HepG2 (cell line): ENCODE data around the gene NAV2. TPM values are rescaled to one million over a fixed set of nuclear protein-coding genes. Genes with fewer than 3 reads are reported as not detected.

Experiments used
- ATAC-seq: fragments of 200-7000 bp; cut with Tn5 transposase; 3 replicates; pipeline ENCODE4 v1.9.1; 2020; ENCODE audit warnings: mild to moderate bottlenecking, moderate library complexity
- BruUV-seq: library from RNA; stranded (reverse); fragments of 400-500 nt; replicated peaks from 2 replicates; lab custom pipeline; 2021; lab: Mats Ljungman, UMichigan
- CTCF ChIA-PET: fragments of 300-600 bp; formaldehyde crosslinking; extraction: SDS; loops from one replicate; lab custom pipeline; 2021; ENCODE audit warnings: low total read pairs, inconsistent platforms, low intra/inter-chr PET ratio; lab: Yijun Ruan, JAX
- POLR2A ChIA-PET: fragments of 350-600 bp; sonication (Branson Sonifier 250); formaldehyde crosslinking; loops from one replicate; lab custom pipeline; 2020; ENCODE audit warnings: antibody characterized with exemption, inconsistent platforms; lab: Yijun Ruan, JAX
- DNase-seq: peaks from one replicate; pipeline ENCODE4 v3.0.0-alpha.2; 2015; ENCODE audit warnings: low spot score
- FAIRE-seq: peaks from 3 replicates; lab custom pipeline; 2011; peaks lifted over from hg19 to GRCh38; lab: Jason Lieb, UNC
- H2AFZ ChIP-seq: one replicate; pipeline ENCODE4 v1.6.1; 2011; ENCODE audit warnings: low read length, inconsistent platforms
- H3K27ac ChIP-seq: fragments of 300-600 bp; 3 replicates; pipeline ENCODE4 v1.8.0; 2011; ENCODE audit warnings: mixed run types, mild to moderate bottlenecking, mixed read lengths, low read length, inconsistent platforms; ENCODE audit not compliant: insufficient read depth; ENCODE audit errors: extremely low read length
- H3K27me3 ChIP-seq, 2 experiments: fragments of 200-600 bp in 1 of 2; 2 replicates in 1 of 2; 3 replicates in 1 of 2; pipeline versions ENCODE4 v1.6.0 to v1.8.0; 2011; ENCODE audit warnings: low read length in 2 of 2, mild to moderate bottlenecking in 2 of 2, moderate library complexity in 2 of 2, inconsistent platforms in 1 of 2; ENCODE audit not compliant: insufficient read depth in 2 of 2, control insufficient read depth in 1 of 2
- H3K36me3 ChIP-seq, 2 experiments: fragments of 200-600 bp in 1 of 2; replicated peaks in 1 of 2; 2 replicates in 1 of 2; 3 replicates in 1 of 2; pipeline versions ENCODE4 v1.5.1 to v1.8.0; 2011; ENCODE audit warnings: low read length in 2 of 2, inconsistent platforms in 1 of 2; ENCODE audit not compliant: insufficient read depth in 2 of 2, control insufficient read depth in 1 of 2
- H3K4me1 ChIP-seq: 2 replicates; pipeline ENCODE4 v1.5.1; 2012; ENCODE audit warnings: low read length, inconsistent platforms; ENCODE audit not compliant: insufficient read depth
- H3K4me2 ChIP-seq: 2 replicates; pipeline ENCODE4 v1.6.0; 2011; ENCODE audit warnings: low read depth, low read length, inconsistent platforms
- H3K4me3 ChIP-seq, 3 experiments: fragments of 200-600 bp in 1 of 3; sonication (generic), shearing (Covaris generic) in 1 of 3; replicated peaks in 1 of 3; 2 replicates each; pipeline ENCODE4 v1.5.1; 2011 to 2016; ENCODE audit warnings: low read length in 3 of 3, inconsistent platforms in 2 of 3, low read depth in 2 of 3, mild to moderate bottlenecking in 2 of 3, control low read depth in 1 of 3, mixed read lengths in 1 of 3; ENCODE audit not compliant: insufficient read depth in 1 of 3
- H3K79me2 ChIP-seq: one replicate; pipeline ENCODE4 v1.6.1; 2011; ENCODE audit warnings: low read length, inconsistent platforms; ENCODE audit not compliant: insufficient read depth
- H3K9ac ChIP-seq: 2 replicates; pipeline ENCODE4 v1.6.0; 2011; ENCODE audit warnings: mild to moderate bottlenecking, low read depth, low read length, inconsistent platforms; ENCODE audit not compliant: insufficient read depth
- H3K9me3 ChIP-seq: 2 replicates; pipeline ENCODE4 v1.5.1; 2012; ENCODE audit warnings: mild to moderate bottlenecking, low read length
- H4K20me1 ChIP-seq: 2 replicates; pipeline ENCODE4 v1.6.0; 2011; ENCODE audit warnings: inconsistent platforms, mild to moderate bottlenecking, low read length, moderate library complexity; ENCODE audit not compliant: insufficient read depth
- CBFB ChIP-seq: sonication (generic); formaldehyde crosslinking; IDR thresholded peaks from 2 replicates; pipeline ENCODE4 v1.4.0; 2020; ENCODE audit warnings: missing genetic modification reagents
- CCAR2 ChIP-seq: fragments of 200-400 bp; formaldehyde crosslinking; optimal IDR thresholded peaks from 2 replicates; pipeline ENCODE3; 2018; ENCODE audit warnings: low read depth, mild to moderate bottlenecking, low read length, moderate library complexity
- MEF2D ChIP-seq: sonication (generic); formaldehyde crosslinking; IDR thresholded peaks from 2 replicates; pipeline ENCODE4 v1.5.1; 2020; ENCODE audit warnings: mild to moderate bottlenecking, missing genetic modification reagents
- SMYD3 ChIP-seq: sonication (generic); formaldehyde crosslinking; IDR thresholded peaks from 2 replicates; pipeline ENCODE4 v1.8.1; 2023; ENCODE audit warnings: mild to moderate bottlenecking, missing genetic modification reagents
- SOX6 ChIP-seq, 2 experiments: fragments of 450-650 bp in 1 of 2; sonication (generic) in 1 of 2; formaldehyde crosslinking in 1 of 2; IDR thresholded peaks; 2 replicates each; pipeline versions ENCODE4 v1.4.0 to v1.6.1; 2017 to 2020; ENCODE audit warnings: antibody characterized with exemption in 1 of 2, mild to moderate bottlenecking in 1 of 2, missing genetic modification reagents in 1 of 2
- ZNF317 ChIP-seq: sonication (generic); formaldehyde crosslinking; IDR thresholded peaks from 2 replicates; pipeline ENCODE4 v1.5.0; 2020; ENCODE audit warnings: mild to moderate bottlenecking, missing genetic modification reagents
- ZNF383 ChIP-seq: sonication (generic); formaldehyde crosslinking; IDR thresholded peaks from 2 replicates; pipeline ENCODE4 v1.4.0; 2020; ENCODE audit warnings: missing genetic modification reagents, mild to moderate bottlenecking, borderline replicate concordance
- WGBS: methylation state at CpG from one replicate; pipeline ENCODE4 v1.1.6; 2017; ENCODE audit warnings: low lambda C conversion rate; 5-methylcytosine and 5-hydroxymethylcytosine counted together
- in situ Hi-C: cut with HindIII; loops from 2 replicates; pipeline ENCODE4 v1.10.0; 2017; ENCODE audit warnings: low pct_unique_long_range_greater_than_20kb; ENCODE audit not compliant: extremely low pct_ligation_motif_present
- intact Hi-C: fragments of 100-400 bp; cut with micrococcal nuclease; formaldehyde crosslinking; loops from one replicate; pipeline ENCODE4 v1.10.0; 2022; ENCODE audit not compliant: unreplicated experiment
- polyA plus RNA-seq, 8 experiments: library from polyadenylated mRNA; depleted of rRNA in 3 of 8; stranded (reverse) in 7 of 8; unstranded in 1 of 8; fragments of >200 nt; fragmentation: Illumina TruSeq in 4 of 8; extraction: Trizol in 4 of 8; gene quantifications; 2 replicates each; pipeline versions ENCODE4 v1.2.1 to v1.2.3, GENCODE V29; 2011 to 2016; ENCODE audit warnings: low read depth in 4 of 8, missing spikeins in 1 of 8, mixed read lengths in 1 of 8; ENCODE audit not compliant: insufficient read depth in 1 of 8
- total RNA-seq, 5 experiments: library from RNA; depleted of rRNA; stranded (reverse); fragments of >200 nt; fragmentation: Illumina TruSeq; extraction: Trizol; gene quantifications; 2 replicates each; pipeline ENCODE4 v1.2.3, GENCODE V29; 2016; ENCODE audit warnings: low read depth in 1 of 5
- TF ChIP-seq, protein P1 (sequence below): sonication (generic); formaldehyde crosslinking; IDR thresholded peaks from 2 replicates; pipeline ENCODE4 v1.8.0; 2023; ENCODE audit warnings: mild to moderate bottlenecking, missing genetic modification reagents
- TF ChIP-seq, protein P2 (sequence below): sonication (generic); formaldehyde crosslinking; IDR thresholded peaks from 2 replicates; pipeline ENCODE4 v1.5.1; 2020; ENCODE audit warnings: mild to moderate bottlenecking, missing genetic modification reagents
- TF ChIP-seq, protein P3 (sequence below): sonication (generic); formaldehyde crosslinking; conservative IDR thresholded peaks from 2 replicates; pipeline ENCODE4 v1.8.0; 2022; ENCODE audit warnings: low read depth, missing genetic modification reagents

NAV2 gene
- total and polyA plus RNA-seq, 2 of the 13 experiments (the other 11 are each of a cell fraction or from before 2014, with no cell fraction given): 9.3 to 34.6 TPM

DNA sequence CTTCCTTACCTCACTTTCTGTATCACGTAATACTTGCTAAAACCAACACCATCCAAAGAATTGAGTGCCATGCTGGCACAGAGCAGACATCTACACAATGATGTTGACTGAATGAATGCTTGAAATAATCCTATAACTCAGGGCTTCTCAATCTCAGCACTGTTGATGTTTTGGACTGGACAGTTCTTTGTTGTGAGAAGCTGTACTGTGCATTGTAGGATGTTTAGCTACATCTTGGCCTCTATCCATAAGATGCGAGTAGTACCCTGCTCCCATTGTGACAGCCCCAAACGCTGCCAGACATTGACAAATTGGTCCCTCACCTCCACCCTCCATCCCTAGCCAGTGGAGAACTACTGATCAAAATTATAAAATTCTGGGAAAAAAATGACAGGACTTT lies 153.4 kb downstream of the NAV2 start:
- Histone ChIP-seq H3K27ac (no peak overlapping the region), H2AFZ (no peak overlapping the region), H3K4me2 (no peak overlapping the region), H4K20me1 (no peaks in the 10 kb centered on the region), H3K9me3 (no peaks in the 10 kb centered on the region), H3K36me3 (no peaks in the 10 kb centered on the region), H3K27me3 (peaks cover 0 to 10% of the 10 kb centered on the region in 2 experiments; a peak in 2 of 5 replicates), H3K9ac (no peak overlapping the region), H3K4me1 (peaks cover 10% of the 10 kb centered on the region)
- intact Hi-C loops (no loop called here), in situ Hi-C loops (no loop called here)
- DNase-seq: no peak
- FAIRE-seq: no peak
- POLR2A ChIA-PET: no interaction called here
- ATAC-seq: no peak
- WGBS: 26% methylated on average over 3 of the region's 3 CpGs
- CTCF ChIA-PET: no interaction called here
- no TSS peak for BruUV-seq
- no peak for TF ChIP-seq ZNF317 (CRISPR knock-in tag)
- no peak for TF ChIP-seq SOX6 (IDR thresholded peaks at IDR 0.05)
- TF ChIP-seq SOX6 (CRISPR knock-in tag; IDR thresholded peaks at IDR 0.05): no peak
- no peak for TF ChIP-seq CCAR2
- TF ChIP-seq CBFB (CRISPR knock-in tag): no peak
- TF ChIP-seq, protein P1, sequence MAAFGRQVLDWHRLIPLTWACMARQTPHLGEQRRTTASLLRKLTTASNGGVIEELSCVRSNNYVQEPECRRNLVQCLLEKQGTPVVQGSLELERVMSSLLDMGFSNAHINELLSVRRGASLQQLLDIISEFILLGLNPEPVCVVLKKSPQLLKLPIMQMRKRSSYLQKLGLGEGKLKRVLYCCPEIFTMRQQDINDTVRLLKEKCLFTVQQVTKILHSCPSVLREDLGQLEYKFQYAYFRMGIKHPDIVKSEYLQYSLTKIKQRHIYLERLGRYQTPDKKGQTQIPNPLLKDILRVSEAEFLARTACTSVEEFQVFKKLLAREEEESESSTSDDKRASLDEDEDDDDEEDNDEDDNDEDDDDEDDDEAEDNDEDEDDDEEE (CRISPR knock-in tag): no peak
- TF ChIP-seq MEF2D (CRISPR knock-in tag): no peak
- TF ChIP-seq, protein P2, sequence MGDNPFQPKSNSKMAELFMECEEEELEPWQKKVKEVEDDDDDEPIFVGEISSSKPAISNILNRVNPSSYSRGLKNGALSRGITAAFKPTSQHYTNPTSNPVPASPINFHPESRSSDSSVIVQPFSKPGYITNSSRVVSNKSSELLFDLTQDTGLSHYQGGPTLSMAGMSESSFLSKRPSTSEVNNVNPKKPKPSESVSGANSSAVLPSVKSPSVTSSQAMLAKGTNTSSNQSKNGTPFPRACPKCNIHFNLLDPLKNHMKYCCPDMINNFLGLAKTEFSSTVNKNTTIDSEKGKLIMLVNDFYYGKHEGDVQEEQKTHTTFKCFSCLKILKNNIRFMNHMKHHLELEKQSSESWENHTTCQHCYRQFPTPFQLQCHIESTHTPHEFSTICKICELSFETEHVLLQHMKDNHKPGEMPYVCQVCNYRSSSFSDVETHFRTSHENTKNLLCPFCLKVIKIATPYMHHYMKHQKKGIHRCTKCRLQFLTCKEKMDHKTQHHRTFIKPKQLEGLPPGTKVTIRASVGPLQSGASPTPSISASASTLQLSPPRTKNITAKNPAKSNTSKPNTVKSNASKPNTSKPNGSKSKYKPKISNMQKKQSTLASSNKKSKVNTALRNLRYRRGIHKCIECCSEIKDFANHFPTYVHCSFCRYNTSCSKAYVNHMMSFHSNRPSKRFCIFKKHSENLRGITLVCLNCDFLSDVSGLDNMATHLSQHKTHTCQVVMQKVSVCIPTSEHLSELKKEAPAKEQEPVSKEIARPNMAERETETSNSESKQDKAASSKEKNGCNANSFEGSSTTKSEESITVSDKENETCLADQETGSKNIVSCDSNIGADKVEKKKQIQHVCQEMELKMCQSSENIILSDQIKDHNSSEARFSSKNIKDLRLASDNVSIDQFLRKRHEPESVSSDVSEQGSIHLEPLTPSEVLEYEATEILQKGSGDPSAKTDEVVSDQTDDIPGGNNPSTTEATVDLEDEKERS (CRISPR knock-in tag): no peak
- no peak for TF ChIP-seq ZNF383 (CRISPR knock-in tag)
- TF ChIP-seq, protein P3, sequence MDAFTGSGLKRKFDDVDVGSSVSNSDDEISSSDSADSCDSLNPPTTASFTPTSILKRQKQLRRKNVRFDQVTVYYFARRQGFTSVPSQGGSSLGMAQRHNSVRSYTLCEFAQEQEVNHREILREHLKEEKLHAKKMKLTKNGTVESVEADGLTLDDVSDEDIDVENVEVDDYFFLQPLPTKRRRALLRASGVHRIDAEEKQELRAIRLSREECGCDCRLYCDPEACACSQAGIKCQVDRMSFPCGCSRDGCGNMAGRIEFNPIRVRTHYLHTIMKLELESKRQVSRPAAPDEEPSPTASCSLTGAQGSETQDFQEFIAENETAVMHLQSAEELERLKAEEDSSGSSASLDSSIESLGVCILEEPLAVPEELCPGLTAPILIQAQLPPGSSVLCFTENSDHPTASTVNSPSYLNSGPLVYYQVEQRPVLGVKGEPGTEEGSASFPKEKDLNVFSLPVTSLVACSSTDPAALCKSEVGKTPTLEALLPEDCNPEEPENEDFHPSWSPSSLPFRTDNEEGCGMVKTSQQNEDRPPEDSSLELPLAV (CRISPR knock-in tag): no peak
- no peak for TF ChIP-seq SMYD3
- TF ChIP-seq, all 625 proteins: peak for 0
- Histone ChIP-seq H3K79me2 (no peaks in the 10 kb centered on the region), H3K4me3 (no peak overlapping the region)
